Sigmoid colon (tissue), 7 donors: ENCODE results near the gene WNK2. TPM values are rescaled to one million over a fixed set of nuclear protein-coding genes. Genes with fewer than 3 reads are reported as not detected.

ENCODE experiments used
- DNase-seq: peaks from one replicate; pipeline ENCODE4 v3.0.0-alpha.2; 2019
- H3K27ac ChIP-seq, 4 donors: fragments of 200-600 bp; sonication (generic); one replicate each; pipeline ENCODE4 v1.5.1; 2016 to 2019; ENCODE audit warnings: mild to moderate bottlenecking in 1 of 4
- H3K27me3 ChIP-seq, 3 donors: fragments of 200-600 bp; sonication (generic); one replicate each; pipeline ENCODE4 v1.5.1; 2019; ENCODE audit warnings: mild to moderate bottlenecking in 1 of 3
- H3K36me3 ChIP-seq, 4 donors: fragments of 200-600 bp; sonication (generic); one replicate each; pipeline ENCODE4 v1.5.1; 2016 to 2019
- H3K4me1 ChIP-seq, 4 donors: fragments of 200-600 bp; sonication (generic); one replicate each; pipeline ENCODE4 v1.5.1; 2017 to 2019
- H3K4me3 ChIP-seq, 4 donors: fragments of 200-600 bp; sonication (generic); one replicate each; pipeline ENCODE4 v1.5.1; 2017 to 2019; ENCODE audit warnings: mild to moderate bottlenecking in 2 of 4, moderate library complexity in 1 of 4
- H3K9me3 ChIP-seq, 4 donors: fragments of 200-600 bp in 3 of 4; sonication (generic) in 3 of 4; one replicate each; pipeline versions ENCODE4 v1.5.1 to v1.6.1; 2013 to 2019
- CTCF ChIP-seq, 4 experiments: fragments of 450-650 bp in 3 of 4; fragments of 200-600 bp in 1 of 4; IDR thresholded peaks; one replicate each; pipeline ENCODE4 v1.5.1; 2016 to 2019; ENCODE audit warnings: antibody characterized with exemption in 4 of 4, mild to moderate bottlenecking in 3 of 4, moderate library complexity in 2 of 4
- EP300 ChIP-seq, 4 donors: sonication (generic); formaldehyde crosslinking; IDR thresholded peaks; one replicate each; pipeline ENCODE4 v1.6.1; 2017; ENCODE audit warnings: antibody characterized with exemption in 4 of 4
- POLR2A ChIP-seq, 2 donors: fragments of 450-650 bp; IDR thresholded peaks; one replicate each; pipeline ENCODE4 v1.6.1; 2016; ENCODE audit warnings: antibody characterized with exemption in 2 of 2, mild to moderate bottlenecking in 2 of 2, moderate library complexity in 2 of 2
- POLR2AphosphoS5 ChIP-seq, 4 donors: sonication (generic); formaldehyde crosslinking; IDR thresholded peaks; one replicate each; pipeline ENCODE4 v1.6.1; 2017; ENCODE audit warnings: antibody characterized with exemption in 4 of 4
- WGBS, 2 donors: extraction: QIAGEN DNeasy Blood & Tissue Kit; methylation state at CpG; one replicate each; pipeline ENCODE4 v1.1.7; 2013; 5-methylcytosine and 5-hydroxymethylcytosine counted together
- intact Hi-C: fragments of 100-400 bp; cut with DNase I; formaldehyde crosslinking; loops from one replicate; pipeline ENCODE4 v1.15.1; 2023
- polyA plus RNA-seq, 3 donors: library from polyadenylated mRNA; stranded (reverse); fragments of 200-250 nt; gene quantifications; one replicate each; pipeline ENCODE4 v1.2.3, GENCODE V29; 2013
- total RNA-seq, 4 donors: library from RNA; depleted of rRNA; stranded (reverse); fragments of >200 nt; gene quantifications; one replicate each; pipeline ENCODE4 v1.1.0, GENCODE V29; 2016
- donor health status: healthy with polysubstance abuse.
- donor health status: Bipolar disorder and iron deficiency.
- donor health status: healthy.

Gene WNK2
- total and polyA plus RNA-seq, 7 donors = 12.6 to 95.8 (median 20.0) TPM

- H3K4me3 ChIP-seq = no peak overlapping the region
- H3K27me3 ChIP-seq = no peaks in the 10 kb centered on the region
- H3K36me3 ChIP-seq = peaks cover 9 to 91% (median 21%) of the 10 kb centered on the region in 4 donors
- WGBS, 2 donors = 67 to 79% methylated on average over 19 of the region's 19 CpGs
- intact Hi-C loops = no loop called here
- H3K4me1 ChIP-seq = no peaks in the 10 kb centered on the region
- no peaks in the 10 kb centered on the region for H3K9me3 ChIP-seq
- no peak overlapping the region for H3K27ac ChIP-seq
- TF ChIP-seq POLR2A (IDR thresholded peaks at IDR 0.05) = no peak
- no peak for TF ChIP-seq POLR2AphosphoS5 (IDR thresholded peaks at IDR 0.05)
- DNase-seq = peak; percentile 60
These were observed 78.8 kb downstream of the WNK2 start for GRCh38 chr9:93262537-93263310.

GRCh38 chr9:93263334-93264229, 79.6 kb downstream of the WNK2 start:
- Histone ChIP-seq H3K27me3 (no peaks in the 10 kb centered on the region), H3K4me3 (no peak overlapping the region), H3K9me3 (no peaks in the 10 kb centered on the region), H3K27ac (no peak overlapping the region), H3K4me1 (no peaks in the 10 kb centered on the region), H3K36me3 (peaks cover 17 to 91% (median 30%) of the 10 kb centered on the region in 4 donors)
- intact Hi-C loops = no loop called here
- DNase-seq = peak; percentile 54
- 77 to 91% methylated on average over 38 to 40 of the region's 41 CpGs for WGBS, 2 donors
- TF ChIP-seq EP300 (IDR thresholded peaks at IDR 0.05) (no peak), CTCF (IDR thresholded peaks at IDR 0.05) (no peak)

GRCh38 chr9:93264338-93265125, 80.6 kb downstream of the WNK2 start:
- no peaks in the 10 kb centered on the region for H3K4me1 ChIP-seq
- WGBS, 2 donors = 85 to 93% methylated on average over 14 of the region's 14 CpGs
- TF ChIP-seq POLR2A (IDR thresholded peaks at IDR 0.05) (no peak), CTCF (IDR thresholded peaks at IDR 0.05) (no peak), POLR2AphosphoS5 (IDR thresholded peaks at IDR 0.05) (no peak), EP300 (IDR thresholded peaks at IDR 0.05) (no peak)
- DNase-seq = peak; percentile 55
- H3K27me3 ChIP-seq = no peaks in the 10 kb centered on the region
- peaks cover 22 to 91% (median 36%) of the 10 kb centered on the region in 4 donors for H3K36me3 ChIP-seq
- H3K4me3 ChIP-seq = no peak overlapping the region
- no peaks in the 10 kb centered on the region for H3K9me3 ChIP-seq
- no peak overlapping the region for H3K27ac ChIP-seq
- intact Hi-C loops = no loop called here

- Histone ChIP-seq H3K36me3 (peaks cover 25 to 91% (median 42%) of the 10 kb centered on the region in 4 donors), H3K27ac (no peak overlapping the region), H3K4me3 (no peak overlapping the region), H3K27me3 (no peaks in the 10 kb centered on the region), H3K9me3 (no peaks in the 10 kb centered on the region), H3K4me1 (no peaks in the 10 kb centered on the region)
- DNase-seq = peak; percentile 29
- WGBS, 2 donors = 80 to 85% methylated on average over 12 of the region's 12 CpGs
- no peak for TF ChIP-seq POLR2A (IDR thresholded peaks at IDR 0.05)
- TF ChIP-seq CTCF (IDR thresholded peaks at IDR 0.05) = no peak
- TF ChIP-seq POLR2AphosphoS5 (IDR thresholded peaks at IDR 0.05) = no peak
- TF ChIP-seq EP300 (IDR thresholded peaks at IDR 0.05) = no peak
- intact Hi-C loops = no loop called here
These were observed 81.5 kb downstream of the WNK2 start for GRCh38 chr9:93265301-93265971.
